ENCODE data around the gene RRP12. TPM values are rescaled to one million over a fixed set of nuclear protein-coding genes. Genes with fewer than 3 reads are reported as not detected.
A peak's percentile ranks its signal among the peaks of the same experiment; 100 is the strongest.

Gene RRP12
- total RNA-seq, 1 donor from 2014 or later: 69.8 TPM

- Mint-ChIP-seq H3K27me3 (ENCODE audit: low read depth) (peaks cover 23% of the 10 kb centered on the region), H3K4me3 (ENCODE audit: low read depth) (peak overlapping the region; percentile 58), H3K36me3 (ENCODE audit: low read depth) (peaks cover 15% of the 10 kb centered on the region), H3K4me1 (ENCODE audit: low read depth) (peaks cover 20% of the 10 kb centered on the region), H3K27ac (no peak overlapping the region), H3K9me3 (no peaks in the 10 kb centered on the region)
- intact Hi-C loops (cut with micrococcal nuclease): no loop called here
- no peak for DNase-seq (ENCODE audit: low spot score)
These were observed 65.1 kb downstream of the RRP12 start for GRCh38 chr10:97336006-97336405.

- no peak for DNase-seq (ENCODE audit: low spot score)
- Mint-ChIP-seq H3K36me3 (ENCODE audit: low read depth) (peaks cover 17% of the 10 kb centered on the region), H3K27me3 (ENCODE audit: low read depth) (peaks cover 22% of the 10 kb centered on the region), H3K4me1 (ENCODE audit: low read depth) (peaks cover 20% of the 10 kb centered on the region), H3K27ac (peak overlapping the region; percentile 22), H3K4me3 (ENCODE audit: low read depth) (peak overlapping the region; percentile 33), H3K9me3 (no peaks in the 10 kb centered on the region)
- intact Hi-C loops (cut with micrococcal nuclease): loop anchor here (1.0 kb wide), 1 partner anchor 43 kb away; the partner anchor contains the start of gene ARHGAP19
These were observed 65.9 kb downstream of the RRP12 start for GRCh38 chr10:97335188-97335619.

GRCh38 chr10:97334370-97335175, 66.6 kb downstream of the RRP12 start, which contains the start of gene FRAT2:
FRAT2 (minus strand) TSS chr10:97334729; CDS start chr10:97334572, 157 bp downstream.
- no peaks in the 10 kb centered on the region for H3K9me3 Mint-ChIP-seq
- H3K4me3 Mint-ChIP-seq (ENCODE audit: low read depth): peak within 1 kb of the TSS; percentile 85
- intact Hi-C loops (cut with micrococcal nuclease): loop anchor here (1.0 to 5.0 kb wide), 2 partner anchors 42 to 163 kb away; partner anchors contain the start of genes ARHGAP19, MMS19 and UBTD1
- H3K36me3 Mint-ChIP-seq (ENCODE audit: low read depth): peaks cover 22% of the 10 kb centered on the region
- H3K27ac Mint-ChIP-seq: peak within 1 kb of the TSS; percentile 86
- H3K27me3 Mint-ChIP-seq (ENCODE audit: low read depth): peaks cover 22% of the 10 kb centered on the region
- DNase-seq (ENCODE audit: low spot score): peak; percentile 85
- peaks cover 25% of the 10 kb centered on the region for H3K4me1 Mint-ChIP-seq (ENCODE audit: low read depth)

GRCh38 chr10:97333601-97334369, 67.4 kb downstream of the RRP12 start:
- DNase-seq (ENCODE audit: low spot score): peak; percentile 29
- Mint-ChIP-seq H3K27ac (peak overlapping the region; percentile 86), H3K4me3 (ENCODE audit: low read depth) (peak overlapping the region; percentile 85), H3K4me1 (ENCODE audit: low read depth) (peaks cover 31% of the 10 kb centered on the region), H3K9me3 (no peaks in the 10 kb centered on the region), H3K36me3 (ENCODE audit: low read depth) (peaks cover 28% of the 10 kb centered on the region), H3K27me3 (ENCODE audit: low read depth) (peaks cover 22% of the 10 kb centered on the region)
- intact Hi-C loops (cut with micrococcal nuclease): loop anchor here (1.0 to 5.0 kb wide), 2 partner anchors 13 to 164 kb away; partner anchors contain the start of genes MMS19 and UBTD1

- Mint-ChIP-seq H3K9me3 (no peaks in the 10 kb centered on the region), H3K36me3 (ENCODE audit: low read depth) (peaks cover 30% of the 10 kb centered on the region), H3K27me3 (ENCODE audit: low read depth) (peaks cover 22% of the 10 kb centered on the region), H3K27ac (peak overlapping the region; percentile 86), H3K4me1 (ENCODE audit: low read depth) (peaks cover 36% of the 10 kb centered on the region), H3K4me3 (ENCODE audit: low read depth) (peak overlapping the region; percentile 85)
- DNase-seq (ENCODE audit: low spot score): no peak
- intact Hi-C loops (cut with micrococcal nuclease): loop anchor here (1.0 to 5.0 kb wide), 2 partner anchors 13 to 164 kb away; partner anchors contain the start of genes MMS19 and UBTD1
These were observed 67.9 kb downstream of the RRP12 start for GRCh38 chr10:97333351-97333600.

GRCh38 chr10:97332591-97333350, 68.4 kb downstream of the RRP12 start:
- no peak for DNase-seq (ENCODE audit: low spot score)
- H3K27ac Mint-ChIP-seq: peak overlapping the region; percentile 86
- H3K27me3 Mint-ChIP-seq (ENCODE audit: low read depth): peaks cover 18% of the 10 kb centered on the region
- H3K4me1 Mint-ChIP-seq (ENCODE audit: low read depth): peaks cover 40% of the 10 kb centered on the region
- peak overlapping the region; percentile 85 for H3K4me3 Mint-ChIP-seq (ENCODE audit: low read depth)
- no peaks in the 10 kb centered on the region for H3K9me3 Mint-ChIP-seq
- intact Hi-C loops (cut with micrococcal nuclease): loop anchor here (1.0 to 5.0 kb wide), 2 partner anchors 12 to 165 kb away; partner anchors contain the start of genes MMS19 and UBTD1
- H3K36me3 Mint-ChIP-seq (ENCODE audit: low read depth): peaks cover 30% of the 10 kb centered on the region

- H3K4me3 Mint-ChIP-seq (ENCODE audit: low read depth): peak overlapping the region; percentile 58
- no peak for DNase-seq (ENCODE audit: low spot score)
- H3K36me3 Mint-ChIP-seq (ENCODE audit: low read depth): peaks cover 30% of the 10 kb centered on the region
- peaks cover 4% of the 10 kb centered on the region for H3K27me3 Mint-ChIP-seq (ENCODE audit: low read depth)
- H3K9me3 Mint-ChIP-seq: no peaks in the 10 kb centered on the region
- H3K27ac Mint-ChIP-seq: no peak overlapping the region
- intact Hi-C loops (cut with micrococcal nuclease): loop anchor here (5.0 kb wide), 1 partner anchor 166 kb away; the partner anchor contains the start of genes MMS19 and UBTD1
- peaks cover 51% of the 10 kb centered on the region for H3K4me1 Mint-ChIP-seq (ENCODE audit: low read depth)
These were observed 69.9 kb downstream of the RRP12 start for GRCh38 chr10:97331153-97331703.

- DNase-seq (ENCODE audit: low spot score): no peak
- H3K4me3 Mint-ChIP-seq (ENCODE audit: low read depth): no peak overlapping the region
- no peaks in the 10 kb centered on the region for H3K27me3 Mint-ChIP-seq (ENCODE audit: low read depth)
- H3K27ac Mint-ChIP-seq: no peak overlapping the region
- H3K9me3 Mint-ChIP-seq: no peaks in the 10 kb centered on the region
- H3K36me3 Mint-ChIP-seq (ENCODE audit: low read depth): peaks cover 30% of the 10 kb centered on the region
- intact Hi-C loops (cut with micrococcal nuclease): loop anchor here (5.0 to 10.0 kb wide), 3 partner anchors 73 to 745 kb away; partner anchors contain the start of genes MMS19, RRP12, TM9SF3 and UBTD1
- peaks cover 54% of the 10 kb centered on the region for H3K4me1 Mint-ChIP-seq (ENCODE audit: low read depth)
These were observed 71.4 kb downstream of the RRP12 start for GRCh38 chr10:97329766-97330165.

GRCh38 chr10:97328646-97329453, 72.3 kb downstream of the RRP12 start:
- Mint-ChIP-seq H3K27ac (peak overlapping the region; percentile 59), H3K4me1 (ENCODE audit: low read depth) (peaks cover 54% of the 10 kb centered on the region), H3K36me3 (ENCODE audit: low read depth) (peaks cover 30% of the 10 kb centered on the region), H3K4me3 (ENCODE audit: low read depth) (no peak overlapping the region), H3K9me3 (no peaks in the 10 kb centered on the region), H3K27me3 (ENCODE audit: low read depth) (no peaks in the 10 kb centered on the region)
- DNase-seq (ENCODE audit: low spot score): no peak
- intact Hi-C loops (cut with micrococcal nuclease): loop anchor here (1.0 to 10.0 kb wide), 3 partner anchors 9 to 744 kb away; partner anchors contain the start of genes RRP12 and TM9SF3

- Mint-ChIP-seq H3K4me3 (ENCODE audit: low read depth) (no peak overlapping the region), H3K36me3 (ENCODE audit: low read depth) (peaks cover 22% of the 10 kb centered on the region)
These were observed 73.5 kb downstream of the RRP12 start for GRCh38 chr10:97327348-97328294.

More at GRCh38 chr10:97327348-97328294, 73.5 kb downstream of the RRP12 start:
- no peak for DNase-seq (ENCODE audit: low spot score)
- H3K27me3 Mint-ChIP-seq (ENCODE audit: low read depth): no peaks in the 10 kb centered on the region
- no peaks in the 10 kb centered on the region for H3K9me3 Mint-ChIP-seq
- intact Hi-C loops (cut with micrococcal nuclease): loop anchor here (1.0 to 10.0 kb wide), 3 partner anchors 7 to 743 kb away; partner anchors contain the start of genes RRP12 and TM9SF3
- H3K4me1 Mint-ChIP-seq (ENCODE audit: low read depth): peaks cover 45% of the 10 kb centered on the region
- H3K27ac Mint-ChIP-seq: peak overlapping the region; percentile 81
